Left ventricle myocardium inferior (tissue), 1 donor: ENCODE measurements around the gene PAX6. TPM values are rescaled to one million over a fixed set of nuclear protein-coding genes. Genes with fewer than 3 reads are reported as not detected.
A peak's percentile ranks its signal among the peaks of the same experiment; 100 is the strongest.

Experiments
- DNase-seq: peaks from one replicate; pipeline ENCODE4 v3.0.0-alpha.2; 2020
- H3K27ac ChIP-seq: fragments of 200-600 bp; replicated peaks from 2 replicates; pipeline ENCODE4 v1.8.0; 2021
- H3K27me3 ChIP-seq: fragments of 200-600 bp; 2 replicates; pipeline ENCODE4 v1.8.0; 2021; ENCODE audit warnings: low read depth
- H3K36me3 ChIP-seq: fragments of 200-600 bp; 2 replicates; pipeline ENCODE4 v1.8.0; 2021
- H3K4me1 ChIP-seq: fragments of 200-600 bp; 2 replicates; pipeline ENCODE4 v1.8.0; 2021
- H3K4me3 ChIP-seq: fragments of 200-600 bp; 2 replicates; pipeline ENCODE4 v1.8.0; 2021; ENCODE audit warnings: mild to moderate bottlenecking, moderate library complexity
- H3K9me3 ChIP-seq: fragments of 200-600 bp; replicated peaks from 2 replicates; pipeline ENCODE4 v1.8.0; 2021
- intact Hi-C: fragments of 100-400 bp; cut with micrococcal nuclease; formaldehyde crosslinking; loops from one replicate; pipeline ENCODE4 v1.11.0; 2022
- total RNA-seq: library from RNA; stranded (reverse); fragmentation: NEBNext Ultra II Directional; extraction: Animal tissue kit (Norgen Biotek cat#: 25700); gene quantifications from one replicate; pipeline ENCODE4 v1.2.1, GENCODE V29; 2021
- TF ChIP-seq, protein P1 (sequence below): fragments of 200-600 bp; IDR thresholded peaks from 2 replicates; pipeline ENCODE4 v1.8.0; 2021; ENCODE audit warnings: antibody characterized with exemption, mild to moderate bottlenecking, borderline replicate concordance
- donor health status: DM: no; HTN: yes; CAD: no; lungs with severe emphysema.

PAX6 gene
- total RNA-seq, 1 donor from 2014 or later: not detected

DNA sequence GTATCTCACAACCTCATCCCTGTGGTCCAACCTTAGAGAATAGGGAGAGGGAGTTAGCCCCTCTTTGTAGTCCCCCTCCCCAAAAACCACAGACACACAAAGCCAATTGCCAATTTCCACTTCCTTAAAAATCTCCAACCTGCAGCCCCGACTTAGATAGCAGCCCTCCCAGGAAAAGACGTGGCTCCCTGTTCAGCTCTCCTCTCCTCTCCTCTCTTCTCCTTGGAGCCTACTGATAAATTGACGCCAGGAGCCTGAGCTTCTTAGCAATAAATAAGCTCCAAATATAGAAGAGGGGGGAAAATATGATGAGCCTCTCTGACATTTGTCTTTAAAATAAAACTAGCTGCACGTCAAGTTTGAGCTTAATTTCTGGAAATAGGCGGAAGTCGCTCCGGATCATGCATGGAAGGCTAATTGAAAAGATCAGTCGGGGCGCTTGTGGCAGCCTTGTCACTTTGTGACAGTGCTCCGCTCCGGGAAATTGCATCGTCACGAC is 7.3 kb downstream of the PAX6 start:
- DNase-seq: no peak
- intact Hi-C loops: no loop called here

DNA sequence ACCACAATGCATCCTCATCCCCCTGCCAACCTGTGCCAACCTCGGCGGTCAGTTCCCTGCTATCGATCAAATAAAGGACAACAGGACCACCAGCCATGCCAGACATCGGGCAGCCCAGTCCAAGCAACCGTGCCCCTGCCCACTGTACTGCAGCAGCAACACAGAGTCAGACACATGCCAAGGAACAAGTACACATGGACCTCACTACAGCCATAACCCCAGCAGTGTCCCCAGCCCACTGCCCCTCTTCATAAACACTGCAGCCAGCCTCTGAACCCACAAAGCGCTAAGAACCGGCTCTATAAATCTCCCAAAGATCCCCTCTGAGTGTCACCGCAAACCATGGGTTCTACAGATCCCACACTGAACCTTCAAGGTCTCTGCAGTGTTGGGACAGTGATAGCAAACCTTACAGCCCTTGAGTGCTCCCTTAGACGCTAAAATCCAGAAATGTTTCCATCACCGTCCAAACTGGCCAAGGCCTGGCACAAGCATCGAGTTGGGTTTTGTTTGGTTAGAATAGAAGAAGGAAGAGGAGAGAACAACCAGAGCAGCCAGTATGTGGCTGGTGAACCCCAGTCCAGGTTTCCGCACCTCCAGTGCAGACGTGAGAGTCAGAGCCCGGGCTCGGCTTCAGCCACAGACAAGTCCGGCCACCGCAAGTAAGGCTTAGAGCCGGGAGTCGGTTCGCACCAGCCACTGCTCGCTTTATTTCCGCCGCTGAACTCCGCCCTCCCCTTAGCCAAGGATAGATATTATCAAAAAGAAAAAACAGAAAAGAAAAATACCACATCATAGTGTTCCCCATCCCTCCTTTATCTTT is 7.9 kb downstream of the PAX6 start:
- H3K4me3 ChIP-seq: no peak overlapping the region
- no peaks in the 10 kb centered on the region for H3K9me3 ChIP-seq
- DNase-seq: no peak
- intact Hi-C loops: no loop called here
- H3K36me3 ChIP-seq: no peaks in the 10 kb centered on the region
- TF ChIP-seq, protein P1, sequence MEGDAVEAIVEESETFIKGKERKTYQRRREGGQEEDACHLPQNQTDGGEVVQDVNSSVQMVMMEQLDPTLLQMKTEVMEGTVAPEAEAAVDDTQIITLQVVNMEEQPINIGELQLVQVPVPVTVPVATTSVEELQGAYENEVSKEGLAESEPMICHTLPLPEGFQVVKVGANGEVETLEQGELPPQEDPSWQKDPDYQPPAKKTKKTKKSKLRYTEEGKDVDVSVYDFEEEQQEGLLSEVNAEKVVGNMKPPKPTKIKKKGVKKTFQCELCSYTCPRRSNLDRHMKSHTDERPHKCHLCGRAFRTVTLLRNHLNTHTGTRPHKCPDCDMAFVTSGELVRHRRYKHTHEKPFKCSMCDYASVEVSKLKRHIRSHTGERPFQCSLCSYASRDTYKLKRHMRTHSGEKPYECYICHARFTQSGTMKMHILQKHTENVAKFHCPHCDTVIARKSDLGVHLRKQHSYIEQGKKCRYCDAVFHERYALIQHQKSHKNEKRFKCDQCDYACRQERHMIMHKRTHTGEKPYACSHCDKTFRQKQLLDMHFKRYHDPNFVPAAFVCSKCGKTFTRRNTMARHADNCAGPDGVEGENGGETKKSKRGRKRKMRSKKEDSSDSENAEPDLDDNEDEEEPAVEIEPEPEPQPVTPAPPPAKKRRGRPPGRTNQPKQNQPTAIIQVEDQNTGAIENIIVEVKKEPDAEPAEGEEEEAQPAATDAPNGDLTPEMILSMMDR: no peak
- no peak overlapping the region for H3K27ac ChIP-seq
- peaks cover 100% of the 10 kb centered on the region for H3K27me3 ChIP-seq
- H3K4me1 ChIP-seq: peaks cover 43% of the 10 kb centered on the region

More for the DNA sequence above, 7.3 kb downstream of the PAX6 start:
- H3K36me3 ChIP-seq: no peaks in the 10 kb centered on the region
- peaks cover 36% of the 10 kb centered on the region for H3K4me1 ChIP-seq
- H3K9me3 ChIP-seq: no peaks in the 10 kb centered on the region
- TF ChIP-seq, protein P1: no peak
- peak overlapping the region; percentile 26 for H3K4me3 ChIP-seq
- H3K27me3 ChIP-seq: peaks cover 100% of the 10 kb centered on the region
- no peak overlapping the region for H3K27ac ChIP-seq

DNA sequence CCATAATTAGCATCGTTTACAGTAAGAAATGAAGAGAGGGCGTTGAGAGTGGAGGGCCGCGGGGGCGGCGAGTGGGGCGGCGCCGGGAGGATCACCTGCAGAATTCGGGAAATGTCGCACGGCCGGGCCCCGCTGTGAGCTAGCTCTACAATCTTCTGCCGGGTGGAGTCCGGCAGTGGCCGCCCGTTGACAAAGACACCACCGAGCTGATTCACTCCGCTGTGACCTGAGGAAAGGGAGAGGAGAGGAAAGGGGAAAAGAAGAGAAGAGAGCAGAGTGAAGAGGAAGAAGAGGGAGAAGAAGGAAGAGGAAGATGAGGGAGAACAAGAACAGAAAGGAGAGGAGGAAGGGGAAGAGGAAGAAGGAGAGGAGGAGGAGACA is 8.5 kb downstream of the PAX6 start:
- no peak overlapping the region for H3K27ac ChIP-seq
- no peaks in the 10 kb centered on the region for H3K9me3 ChIP-seq
- no peak for DNase-seq
- H3K36me3 ChIP-seq: no peaks in the 10 kb centered on the region
- intact Hi-C loops: no loop called here
- peaks cover 100% of the 10 kb centered on the region for H3K27me3 ChIP-seq
- TF ChIP-seq, protein P1: no peak
- H3K4me1 ChIP-seq: peaks cover 49% of the 10 kb centered on the region
- H3K4me3 ChIP-seq: no peak overlapping the region

DNA sequence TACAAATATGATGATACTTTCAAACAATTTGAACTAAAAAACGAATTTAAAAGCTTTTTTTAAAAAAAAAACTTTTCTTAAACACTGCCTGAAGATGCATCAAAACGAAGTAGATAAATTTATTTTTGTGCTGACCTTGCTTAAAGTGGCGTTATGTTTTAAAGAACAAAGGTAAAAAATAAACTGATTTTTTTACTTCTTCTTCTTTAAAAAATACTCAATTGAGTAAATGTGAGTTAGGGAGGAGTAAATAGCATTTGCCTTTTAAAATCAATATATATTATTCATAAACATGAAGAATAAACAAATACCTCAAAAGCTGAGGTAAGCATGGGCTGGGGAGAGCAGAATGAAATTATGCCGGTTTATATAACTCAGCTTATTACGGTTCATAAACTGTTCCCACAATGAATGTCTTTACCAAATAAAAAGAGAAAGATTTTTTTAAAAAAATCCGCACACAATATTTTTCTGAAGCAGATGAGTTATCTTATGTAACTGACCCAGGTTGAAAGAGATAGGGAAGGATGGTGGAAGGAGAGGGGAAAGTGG is 9.0 kb downstream of the PAX6 start:
- H3K36me3 ChIP-seq: no peaks in the 10 kb centered on the region
- TF ChIP-seq, protein P1: no peak
- H3K9me3 ChIP-seq: no peaks in the 10 kb centered on the region
- peaks cover 100% of the 10 kb centered on the region for H3K27me3 ChIP-seq
- no peak overlapping the region for H3K27ac ChIP-seq
- no peak overlapping the region for H3K4me3 ChIP-seq
- no peak for DNase-seq
- peaks cover 54% of the 10 kb centered on the region for H3K4me1 ChIP-seq
- intact Hi-C loops: no loop called here

DNA sequence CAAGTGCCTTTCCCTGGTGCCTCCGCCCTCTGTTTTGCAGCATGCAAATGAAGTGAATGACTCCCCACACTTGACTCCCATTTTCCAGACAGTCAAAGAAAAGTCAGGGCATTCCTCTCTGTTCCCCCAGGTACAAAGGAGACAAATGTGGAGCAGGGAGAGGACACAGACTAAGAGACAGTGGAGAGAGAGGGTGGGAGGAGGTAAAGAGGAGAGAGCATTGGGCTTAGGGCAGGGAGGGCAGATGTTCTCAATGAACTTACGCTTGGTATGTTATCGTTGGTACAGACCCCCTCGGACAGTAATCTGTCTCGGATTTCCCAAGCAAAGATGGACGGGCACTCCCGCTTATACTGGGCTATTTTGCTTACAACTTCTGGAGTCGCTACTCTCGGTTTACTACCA is 9.8 kb downstream of the PAX6 start:
- Histone ChIP-seq H3K27ac (no peak overlapping the region), H3K4me3 (no peak overlapping the region), H3K4me1 (peaks cover 54% of the 10 kb centered on the region), H3K9me3 (no peaks in the 10 kb centered on the region), H3K36me3 (no peaks in the 10 kb centered on the region), H3K27me3 (peaks cover 100% of the 10 kb centered on the region)
- intact Hi-C loops: no loop called here
- no peak for DNase-seq
- TF ChIP-seq, protein P1: no peak
